ENCODE results near the gene HDAC1. TPM values are rescaled to one million over a fixed set of nuclear protein-coding genes. Genes with fewer than 3 reads are reported as not detected.

Gene HDAC1
- total and polyA plus RNA-seq, 2 of the 13 experiments (the other 11 are each of a cell fraction or from before 2014, with no cell fraction given): 93.5 to 189 TPM

DNA sequence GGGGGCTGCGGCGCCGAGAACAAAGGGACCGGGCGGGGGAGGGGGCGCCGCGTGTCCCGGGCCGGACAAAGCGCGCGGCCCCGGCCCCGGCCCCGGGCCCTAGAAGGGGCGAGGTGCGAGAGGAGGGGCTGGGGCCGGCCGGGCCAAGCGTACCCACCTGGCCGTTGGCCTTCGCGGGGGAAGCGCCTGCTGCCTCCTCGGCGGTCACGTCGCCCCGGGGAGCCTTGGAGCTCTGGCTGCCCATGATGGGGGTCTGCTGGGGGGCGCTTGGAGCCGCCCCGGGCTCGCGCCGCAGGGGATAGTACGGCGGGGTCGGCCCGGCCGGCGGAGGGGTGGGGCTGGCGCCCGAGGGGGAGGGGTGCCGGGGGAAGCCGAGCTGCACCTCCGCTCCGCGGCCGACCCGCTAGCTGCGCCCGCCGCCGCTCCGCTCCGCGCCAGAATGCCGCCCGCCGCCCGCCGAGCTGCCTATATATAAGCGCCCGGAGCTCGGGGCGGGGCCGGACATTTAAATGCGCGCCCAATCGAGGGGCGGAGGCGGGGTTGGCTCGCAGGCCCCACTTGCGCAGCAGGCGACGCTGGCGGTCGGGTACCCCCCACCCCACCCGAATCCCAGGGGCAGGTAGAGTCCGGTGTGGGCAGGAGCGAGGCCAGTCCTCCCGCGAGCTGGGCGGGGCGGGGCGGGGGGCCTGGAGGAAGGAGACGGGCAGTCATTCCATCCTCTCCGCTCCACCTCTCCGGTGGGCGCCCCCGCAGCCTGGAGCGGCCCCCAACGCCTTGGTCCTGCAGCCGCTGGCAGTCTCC lies 44.1 kb downstream of the HDAC1 start, which contains the start of gene MARCKSL1 (continued):
- TF ChIP-seq ZNF343 (CRISPR knock-in tag; IDR thresholded peaks at IDR 0.05): no peak
- no peak for TF ChIP-seq ZNF672 (CRISPR knock-in tag; IDR thresholded peaks at IDR 0.05)
- no peak for TF ChIP-seq ZNF597 (CRISPR knock-in tag; IDR thresholded peaks at IDR 0.05)
- TF ChIP-seq SAFB2 (CRISPR knock-in tag; IDR thresholded peaks at IDR 0.05; ENCODE audit: borderline replicate concordance, low read depth): no peak; the same call in 1 of the 2 replicates
- peak; percentile 82 for TF ChIP-seq ZNF263 (CRISPR knock-in tag; IDR thresholded peaks at IDR 0.05)
- TF ChIP-seq SNAPC2 (CRISPR knock-in tag; IDR thresholded peaks at IDR 0.05): no peak; the same call in 1 of the 2 replicates
- no peak for TF ChIP-seq ZNF431 (CRISPR knock-in tag; IDR thresholded peaks at IDR 0.05; ENCODE audit: borderline replicate concordance, low read depth)
- peak; percentile 70; the same call in 1 of the 2 replicates for TF ChIP-seq RFXAP (CRISPR knock-in tag; IDR thresholded peaks at IDR 0.05; ENCODE audit: borderline replicate concordance)
- TF ChIP-seq MBNL3 (CRISPR knock-in tag; conservative IDR thresholded peaks at IDR 0.05): no peak
- TF ChIP-seq PTBP1 (IDR thresholded peaks at IDR 0.05; ENCODE audit: low read depth, low read length, poor library complexity, severe bottlenecking): no peak
- TF ChIP-seq MIXL1 (CRISPR knock-in tag; IDR thresholded peaks at IDR 0.05): no peak
- TF ChIP-seq, protein P1, sequence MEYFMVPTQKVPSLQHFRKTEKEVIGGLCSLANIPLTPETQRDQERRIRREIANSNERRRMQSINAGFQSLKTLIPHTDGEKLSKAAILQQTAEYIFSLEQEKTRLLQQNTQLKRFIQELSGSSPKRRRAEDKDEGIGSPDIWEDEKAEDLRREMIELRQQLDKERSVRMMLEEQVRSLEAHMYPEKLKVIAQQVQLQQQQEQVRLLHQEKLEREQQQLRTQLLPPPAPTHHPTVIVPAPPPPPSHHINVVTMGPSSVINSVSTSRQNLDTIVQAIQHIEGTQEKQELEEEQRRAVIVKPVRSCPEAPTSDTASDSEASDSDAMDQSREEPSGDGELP (IDR thresholded peaks at IDR 0.05; ENCODE audit: borderline replicate concordance, low read depth): peak; percentile 16; the same call in 1 of the 2 replicates
- TF ChIP-seq, protein P2, sequence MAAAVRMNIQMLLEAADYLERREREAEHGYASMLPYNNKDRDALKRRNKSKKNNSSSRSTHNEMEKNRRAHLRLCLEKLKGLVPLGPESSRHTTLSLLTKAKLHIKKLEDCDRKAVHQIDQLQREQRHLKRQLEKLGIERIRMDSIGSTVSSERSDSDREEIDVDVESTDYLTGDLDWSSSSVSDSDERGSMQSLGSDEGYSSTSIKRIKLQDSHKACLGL (CRISPR knock-in tag; IDR thresholded peaks at IDR 0.05): no peak
- TF ChIP-seq JDP2 (CRISPR knock-in tag; IDR thresholded peaks at IDR 0.05; ENCODE audit: borderline replicate concordance): no peak; the same call in 1 of the 2 replicates
- no peak for TF ChIP-seq ZNF549 (CRISPR knock-in tag; IDR thresholded peaks at IDR 0.05)
- TF ChIP-seq NONO (IDR thresholded peaks at IDR 0.05): no peak
- TF ChIP-seq NONO (CRISPR knock-in tag; conservative IDR thresholded peaks at IDR 0.05): peak; percentile 58
- no peak for TF ChIP-seq SP140L (CRISPR knock-in tag; IDR thresholded peaks at IDR 0.05; ENCODE audit: borderline replicate concordance)
- peak; percentile 31 for TF ChIP-seq PHF8 (CRISPR knock-in tag; IDR thresholded peaks at IDR 0.05)
- TF ChIP-seq, protein P3, sequence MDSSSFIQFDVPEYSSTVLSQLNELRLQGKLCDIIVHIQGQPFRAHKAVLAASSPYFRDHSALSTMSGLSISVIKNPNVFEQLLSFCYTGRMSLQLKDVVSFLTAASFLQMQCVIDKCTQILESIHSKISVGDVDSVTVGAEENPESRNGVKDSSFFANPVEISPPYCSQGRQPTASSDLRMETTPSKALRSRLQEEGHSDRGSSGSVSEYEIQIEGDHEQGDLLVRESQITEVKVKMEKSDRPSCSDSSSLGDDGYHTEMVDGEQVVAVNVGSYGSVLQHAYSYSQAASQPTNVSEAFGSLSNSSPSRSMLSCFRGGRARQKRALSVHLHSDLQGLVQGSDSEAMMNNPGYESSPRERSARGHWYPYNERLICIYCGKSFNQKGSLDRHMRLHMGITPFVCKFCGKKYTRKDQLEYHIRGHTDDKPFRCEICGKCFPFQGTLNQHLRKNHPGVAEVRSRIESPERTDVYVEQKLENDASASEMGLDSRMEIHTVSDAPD (CRISPR knock-in tag; IDR thresholded peaks at IDR 0.05): no peak
- no peak for TF ChIP-seq ZNF784 (CRISPR knock-in tag; IDR thresholded peaks at IDR 0.05; ENCODE audit: borderline replicate concordance)
- no peak for TF ChIP-seq FOXA3 (CRISPR knock-in tag; IDR thresholded peaks at IDR 0.05)
- no peak for TF ChIP-seq ELF1 (CRISPR knock-in tag; IDR thresholded peaks at IDR 0.05)
- no peak for TF ChIP-seq ZNF292 (CRISPR knock-in tag; IDR thresholded peaks at IDR 0.05; ENCODE audit: borderline replicate concordance, low read depth)
- TF ChIP-seq KLF13 (CRISPR knock-in tag; IDR thresholded peaks at IDR 0.05): 0 out of 2 replicates have a peak, but pooled peaks have one; percentile 69
- no peak for TF ChIP-seq HMG20B (CRISPR knock-in tag; conservative IDR thresholded peaks at IDR 0.05)
- TF ChIP-seq ZNF576 (CRISPR knock-in tag; IDR thresholded peaks at IDR 0.05): no peak

All from HepG2 (cell line).